Skeletal muscle tissue (tissue), 4 donors: Measurements from ENCODE around the gene DAP. TPM values are rescaled to one million over a fixed set of nuclear protein-coding genes. Genes with fewer than 3 reads are reported as not detected.
"Not testable (repeated sequence)": the region's sequence is repeated elsewhere in the genome, so short reads cannot be mapped to it uniquely, and the experiment has no call there.

ENCODE experiments used
- H3K27ac ChIP-seq: one replicate; pipeline ENCODE4 v1.7.0; 2013; ENCODE audit warnings: mild to moderate bottlenecking, low read depth, low read length, inconsistent platforms
- H3K27me3 ChIP-seq, 3 donors: one replicate each; pipeline ENCODE4 v1.7.0; 2013; ENCODE audit warnings: low read length in 3 of 3; ENCODE audit not compliant: control insufficient read depth in 3 of 3, insufficient read depth in 3 of 3
- H3K36me3 ChIP-seq, 3 donors: one replicate each; pipeline ENCODE4 v1.7.0; 2013; ENCODE audit warnings: low read length in 3 of 3; ENCODE audit not compliant: control insufficient read depth in 3 of 3, insufficient read depth in 3 of 3
- H3K4me1 ChIP-seq, 3 donors: one replicate each; pipeline ENCODE4 v1.7.0; 2013; ENCODE audit warnings: low read length in 3 of 3, mild to moderate bottlenecking in 3 of 3; ENCODE audit not compliant: control insufficient read depth in 3 of 3, insufficient read depth in 3 of 3
- H3K4me3 ChIP-seq, 3 donors: one replicate each; pipeline ENCODE4 v1.7.0; 2013; ENCODE audit warnings: low read length in 3 of 3
- H3K9ac ChIP-seq, 3 donors: one replicate each; pipeline ENCODE4 v1.7.0; 2013; ENCODE audit warnings: low read length in 3 of 3, mild to moderate bottlenecking in 3 of 3, moderate library complexity in 2 of 3, low read depth in 1 of 3
- H3K9me3 ChIP-seq, 3 donors: one replicate each; pipeline ENCODE4 v1.7.0; 2013; ENCODE audit warnings: low read length in 3 of 3; ENCODE audit not compliant: control insufficient read depth in 3 of 3
- total RNA-seq: library from RNA; depleted of rRNA; stranded (reverse); fragments of >200 nt; gene quantifications from one replicate; pipeline ENCODE4 v1.2.3, GENCODE V29; 2014
- donor health status: Osteomylitis.

The DAP gene
- total RNA-seq, 1 donor from 2014 or later = 18.3 TPM

- Histone ChIP-seq H3K4me1 (peaks cover 0 to 1% (median 0%) of the 10 kb centered on the region in 3 donors), H3K9ac (no peak overlapping the region), H3K27me3 (peaks cover 0 to 4% (median 4%) of the 10 kb centered on the region in 3 donors), H3K9me3 (peaks cover 0 to 4% (median 0%) of the 10 kb centered on the region in 3 donors), H3K4me3 (no peak overlapping the region), H3K27ac (no peak overlapping the region), H3K36me3 (peaks cover 0 to 4% (median 3%) of the 10 kb centered on the region in 3 donors)
These were observed 124.5 kb downstream of the DAP start for GRCh38 chr5:10636363-10637142.

- Histone ChIP-seq H3K4me3 (no peak overlapping the region), H3K36me3 (peaks cover 0 to 4% (median 3%) of the 10 kb centered on the region in 3 donors), H3K9me3 (peaks cover 0 to 4% (median 0%) of the 10 kb centered on the region in 3 donors), H3K9ac (no peak overlapping the region), H3K27me3 (peaks cover 0 to 6% (median 4%) of the 10 kb centered on the region in 3 donors), H3K27ac (no peak overlapping the region), H3K4me1 (peaks cover 0 to 6% (median 0%) of the 10 kb centered on the region in 3 donors)
These were observed 125.1 kb downstream of the DAP start for GRCh38 chr5:10635867-10636350.

- peaks cover 0 to 4% (median 0%) of the 10 kb centered on the region in 3 donors for H3K9me3 ChIP-seq
- no peak overlapping the region for H3K4me3 ChIP-seq
- peaks cover 0 to 7% (median 6%) of the 10 kb centered on the region in 3 donors for H3K27me3 ChIP-seq
- peaks cover 0 to 4% (median 3%) of the 10 kb centered on the region in 3 donors for H3K36me3 ChIP-seq
- H3K9ac ChIP-seq = no peak overlapping the region
- peaks cover 0 to 6% (median 0%) of the 10 kb centered on the region in 3 donors for H3K4me1 ChIP-seq
- no peak overlapping the region for H3K27ac ChIP-seq
These were observed 125.7 kb downstream of the DAP start for GRCh38 chr5:10635257-10635866.

- H3K27ac ChIP-seq = no peak overlapping the region
- peaks cover 0 to 7% (median 6%) of the 10 kb centered on the region in 3 donors for H3K27me3 ChIP-seq
- peaks cover 0 to 6% (median 0%) of the 10 kb centered on the region in 3 donors for H3K4me1 ChIP-seq
- H3K9me3 ChIP-seq = no peaks in the 10 kb centered on the region
- no peak overlapping the region for H3K9ac ChIP-seq
- no peak overlapping the region for H3K4me3 ChIP-seq
- peaks cover 0 to 4% (median 3%) of the 10 kb centered on the region in 3 donors for H3K36me3 ChIP-seq
These were observed 126.5 kb downstream of the DAP start for GRCh38 chr5:10634562-10634961.

- H3K4me3 ChIP-seq = no peak overlapping the region
- no peak overlapping the region for H3K27ac ChIP-seq
- no peak overlapping the region for H3K9ac ChIP-seq
- peaks cover 0 to 7% (median 6%) of the 10 kb centered on the region in 3 donors for H3K27me3 ChIP-seq
- no peaks in the 10 kb centered on the region for H3K9me3 ChIP-seq
- peaks cover 0 to 4% (median 3%) of the 10 kb centered on the region in 3 donors for H3K36me3 ChIP-seq
- H3K4me1 ChIP-seq = peaks cover 0 to 6% (median 0%) of the 10 kb centered on the region in 3 donors
These were observed 127.0 kb downstream of the DAP start for GRCh38 chr5:10634050-10634449.

GRCh38 chr5:10633271-10634049, 127.6 kb downstream of the DAP start:
- H3K9ac ChIP-seq = no peak overlapping the region
- peaks cover 0 to 6% (median 0%) of the 10 kb centered on the region in 3 donors for H3K4me1 ChIP-seq
- no peak overlapping the region for H3K4me3 ChIP-seq
- H3K36me3 ChIP-seq = peaks cover 0 to 2% (median 1%) of the 10 kb centered on the region in 3 donors
- no peaks in the 10 kb centered on the region for H3K9me3 ChIP-seq
- H3K27me3 ChIP-seq = peaks cover 0 to 7% (median 6%) of the 10 kb centered on the region in 3 donors
- no peak overlapping the region for H3K27ac ChIP-seq

GRCh38 chr5:10632110-10632761, 128.8 kb downstream of the DAP start:
- Histone ChIP-seq H3K9ac (no peak overlapping the region), H3K9me3 (no peaks in the 10 kb centered on the region), H3K36me3 (no peaks in the 10 kb centered on the region), H3K27ac (no peak overlapping the region), H3K27me3 (peaks cover 0 to 7% (median 6%) of the 10 kb centered on the region in 3 donors), H3K4me3 (no peak overlapping the region), H3K4me1 (peaks cover 5 to 12% (median 6%) of the 10 kb centered on the region in 3 donors)

- Histone ChIP-seq H3K4me3 (no peak overlapping the region), H3K9ac (no peak overlapping the region), H3K4me1 (peaks cover 9 to 14% (median 11%) of the 10 kb centered on the region in 3 donors), H3K27ac (no peak overlapping the region), H3K36me3 (no peaks in the 10 kb centered on the region), H3K9me3 (no peaks in the 10 kb centered on the region), H3K27me3 (peaks cover 0 to 7% (median 4%) of the 10 kb centered on the region in 3 donors)
These were observed 129.6 kb downstream of the DAP start for GRCh38 chr5:10631316-10631996.

GRCh38 chr5:10630744-10631143, 130.3 kb downstream of the DAP start:
- not testable (repeated sequence) for H3K9ac ChIP-seq, H3K9me3 ChIP-seq, H3K36me3 ChIP-seq, H3K27me3 ChIP-seq, H3K4me3 ChIP-seq, H3K27ac ChIP-seq
- peaks cover 11 to 14% (median 12%) of the 10 kb centered on the region in 3 donors for H3K4me1 ChIP-seq
